Adrenal gland (tissue), 12 donors: ENCODE results near the gene CAPN15. TPM values are rescaled to one million over a fixed set of nuclear protein-coding genes. Genes with fewer than 3 reads are reported as not detected.

Experiments used
- DNase-seq, 7 donors: peaks; one replicate each; pipeline ENCODE4 v3.0.0-alpha.2; 2019 to 2020
- H3K27ac ChIP-seq, 5 donors: fragments of 200-600 bp; sonication (generic) in 4 of 5; 1 replicate in 3 of 5; 2 replicates in 2 of 5; pipeline versions ENCODE4 v1.5.1 to v1.8.0; 2016 to 2020; ENCODE audit warnings: mild to moderate bottlenecking in 1 of 5
- H3K27me3 ChIP-seq: fragments of 200-600 bp; 2 replicates; pipeline ENCODE4 v1.8.0; 2021
- H3K36me3 ChIP-seq, 2 donors: fragments of 200-600 bp; replicated peaks in 1 of 2; 1 replicate in 1 of 2; 2 replicates in 1 of 2; pipeline versions ENCODE4 v1.5.1 to v1.8.0; 2018 to 2022
- H3K4me1 ChIP-seq, 2 donors: fragments of 200-600 bp; replicated peaks in 1 of 2; 1 replicate in 1 of 2; 2 replicates in 1 of 2; pipeline versions ENCODE4 v1.5.1 to v1.8.0; 2018 to 2021
- H3K4me3 ChIP-seq, 4 donors: fragments of 200-600 bp; sonication (generic) in 3 of 4; one replicate each; pipeline ENCODE4 v1.5.1; 2016 to 2018
- H3K9me3 ChIP-seq, 3 donors: fragments of 200-600 bp; sonication (generic) in 1 of 3; replicated peaks in 1 of 3; 1 replicate in 2 of 3; 2 replicates in 1 of 3; pipeline versions ENCODE4 v1.5.1 to v1.8.0; 2016 to 2021
- CTCF ChIP-seq, 6 experiments: fragments of 450-650 bp in 4 of 6; fragments of 200-600 bp in 2 of 6; sonication (generic) in 1 of 6; IDR thresholded peaks; 1 replicate in 5 of 6; 2 replicates in 1 of 6; pipeline versions ENCODE4 v1.5.1 to v1.8.0; 2016 to 2021; ENCODE audit warnings: antibody characterized with exemption in 6 of 6, mild to moderate bottlenecking in 2 of 6, moderate library complexity in 1 of 6
- POLR2A ChIP-seq, 2 donors: fragments of 450-650 bp; IDR thresholded peaks; one replicate each; pipeline ENCODE4 v1.6.1; 2017; ENCODE audit warnings: antibody characterized with exemption in 2 of 2, mild to moderate bottlenecking in 2 of 2, moderate library complexity in 1 of 2
- WGBS, 4 donors: extraction: QIAGEN DNeasy Blood & Tissue Kit in 2 of 4; methylation state at CpG; one replicate each; pipeline versions ENCODE4 v1.1.5 to v1.1.7; 2013 to 2017; 5-methylcytosine and 5-hydroxymethylcytosine counted together
- intact Hi-C, 2 donors: fragments of 100-400 bp; cut with DNase I; formaldehyde crosslinking; loops; one replicate each; pipeline versions ENCODE4 v1.14.1 to v1.15.0; 2022 to 2023
- polyA plus RNA-seq, 3 donors: library from polyadenylated mRNA; stranded (reverse); fragments of 200-250 nt in 2 of 3; fragments of 350-450 nt in 1 of 3; fragmentation: Illumina TruSeq in 1 of 3; extraction: RNeasy Lipid Tissue Mini Kit (QIAGEN cat#74804) in 1 of 3; gene quantifications; one replicate each; pipeline ENCODE4 v1.2.3, GENCODE V29; 2013 to 2014
- total RNA-seq, 9 donors: library from RNA; depleted of rRNA in 4 of 9; stranded (reverse); fragments of >200 nt in 4 of 9; fragments of 120-200 nt in 1 of 9; fragmentation: NEBNext Ultra II Directional in 1 of 9; extraction: Animal tissue kit (Norgen Biotek cat#: 25700) in 1 of 9; gene quantifications; one replicate each; pipeline versions ENCODE4 v1.1.0 to v1.2.4, GENCODE V29; 2013 to 2023
- donor health status: healthy with polysubstance abuse.
- donor health status: Bipolar disorder and iron deficiency.
- donor health status: DM: yes; HTN: yes; CAD: no.
- donor health status: DM: no; HTN: no; CAD: no.
- donor health status: DM: no; HTN: no; CAD: no.
- donor health status: DM: yes; HTN: yes; CAD: no.

Gene CAPN15
- total and polyA plus RNA-seq, 12 donors: 2.3 to 91.8 (median 43.0) TPM

GRCh38 chr16:518858-519257 is 8.7 kb upstream of the CAPN15 start:
- no peaks in the 10 kb centered on the region for H3K4me1 ChIP-seq
- intact Hi-C loops: no loop called here
- WGBS, 4 donors: 70 to 100% (median 88%) methylated on average over 1 to 9 of the region's 9 CpGs
- peak in 1 of 7 donors; percentile 15 for DNase-seq
- peaks cover 0 to 24% of the 10 kb centered on the region in 2 donors for H3K36me3 ChIP-seq
- TF ChIP-seq POLR2A (IDR thresholded peaks at IDR 0.05): no peak
- H3K27me3 ChIP-seq: no peaks in the 10 kb centered on the region
- no peaks in the 10 kb centered on the region for H3K9me3 ChIP-seq
- no peak overlapping the region for H3K27ac ChIP-seq
- no peak overlapping the region for H3K4me3 ChIP-seq

GRCh38 chr16:519425-519824 is 8.1 kb upstream of the CAPN15 start:
- peaks cover 0 to 24% of the 10 kb centered on the region in 2 donors for H3K36me3 ChIP-seq
- WGBS, 4 donors: 79 to 100% (median 82%) methylated on average over 5 to 19 of the region's 19 CpGs

GRCh38 chr16:519841-520687 is 7.4 kb upstream of the CAPN15 start:
- peak in 1 of 7 donors; percentile 24 for DNase-seq
- WGBS, 4 donors: 93 to 99% (median 95%) methylated on average over 10 to 35 of the region's 35 CpGs
- peaks cover 0 to 9% of the 10 kb centered on the region in 2 donors for H3K4me1 ChIP-seq
- H3K4me3 ChIP-seq: no peak overlapping the region
- no peaks in the 10 kb centered on the region for H3K27me3 ChIP-seq
- TF ChIP-seq POLR2A (IDR thresholded peaks at IDR 0.05) (no peak), CTCF (IDR thresholded peaks at IDR 0.05) (no peak)
- intact Hi-C loops: loop anchor here (10.0 kb wide), 2 partner anchors 85 to 125 kb away; partner anchors contain the start of gene NME4 (in 1 of the 2)
- peaks cover 0 to 24% of the 10 kb centered on the region in 2 donors for H3K36me3 ChIP-seq
- no peaks in the 10 kb centered on the region for H3K9me3 ChIP-seq
- H3K27ac ChIP-seq: no peak overlapping the region

More at GRCh38 chr16:519425-519824, 8.1 kb upstream of the CAPN15 start:
- Histone ChIP-seq H3K9me3 (no peaks in the 10 kb centered on the region), H3K4me1 (peaks cover 0 to 5% of the 10 kb centered on the region in 2 donors), H3K27me3 (no peaks in the 10 kb centered on the region), H3K4me3 (no peak overlapping the region), H3K27ac (no peak overlapping the region)
- intact Hi-C loops: no loop called here
- DNase-seq: peak in 1 of 7 donors; percentile 26
- no peak for TF ChIP-seq CTCF (IDR thresholded peaks at IDR 0.05)
- TF ChIP-seq POLR2A (IDR thresholded peaks at IDR 0.05): no peak

- TF ChIP-seq POLR2A (IDR thresholded peaks at IDR 0.05) (no peak), CTCF (IDR thresholded peaks at IDR 0.05) (no peak)
- Histone ChIP-seq H3K9me3 (no peaks in the 10 kb centered on the region), H3K27ac (no peak overlapping the region), H3K4me1 (peaks cover 6 to 17% of the 10 kb centered on the region in 2 donors), H3K27me3 (no peaks in the 10 kb centered on the region), H3K36me3 (peaks cover 0 to 20% of the 10 kb centered on the region in 2 donors), H3K4me3 (no peak overlapping the region)
- peak in 1 of 7 donors; percentile 19 for DNase-seq
- intact Hi-C loops: loop anchor here (10.0 kb wide), 2 partner anchors 86 to 126 kb away; partner anchors contain the start of gene NME4 (in 1 of the 2)
- WGBS, 4 donors: 89 to 100% (median 92%) methylated on average over 8 to 13 of the region's 13 CpGs
Measured at GRCh38 chr16:520847-521246, 6.7 kb upstream of the CAPN15 start.
